NCI-H1436 treated with DMSO at 0.1 percent for 48 hours (cell line): ENCODE data around the gene SCP2.

Experiments
- DNase-seq: peaks from one replicate; lab custom pipeline; 2025; lab: John Stamatoyannopoulos, UW

Gene SCP2

GRCh38 chr1:53043271-53043670 lies 116.2 kb downstream of the SCP2 start:
- no peak for DNase-seq

GRCh38 chr1:53044926-53045325 lies 117.8 kb downstream of the SCP2 start:
- no peak for DNase-seq

GRCh38 chr1:53046930-53047329 lies 119.9 kb downstream of the SCP2 start:
- no peak for DNase-seq

- peak; percentile 57 for DNase-seq
Observed at GRCh38 chr1:53047737-53048736, 121.0 kb downstream of the SCP2 start.

- DNase-seq = no peak
Observed at GRCh38 chr1:53048960-53049573, 122.0 kb downstream of the SCP2 start.

DNA sequence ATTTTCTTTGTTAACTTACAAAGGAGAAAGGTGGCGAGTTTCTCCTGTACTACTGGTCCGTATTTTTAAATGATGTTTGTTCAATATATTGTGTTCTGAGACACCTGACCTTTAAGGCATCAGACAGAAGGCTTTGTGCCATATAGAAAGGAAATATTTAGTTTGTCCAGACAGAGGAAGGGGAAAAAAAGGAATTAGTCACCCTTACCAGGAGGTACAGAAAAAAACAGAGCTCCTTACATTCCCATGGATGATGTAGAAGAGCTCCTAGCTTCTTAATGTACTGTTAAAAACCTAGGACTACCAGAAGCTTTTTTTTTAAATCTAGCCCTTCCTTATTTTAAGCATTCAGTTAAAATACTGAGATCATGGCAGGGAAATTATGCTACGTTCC lies 122.5 kb downstream of the SCP2 start:
- no peak for DNase-seq

GRCh38 chr1:53050310-53050709 lies 123.2 kb downstream of the SCP2 start:
- no peak for DNase-seq

- DNase-seq = no peak
Observed at GRCh38 chr1:53051676-53052075, 124.6 kb downstream of the SCP2 start.

DNA sequence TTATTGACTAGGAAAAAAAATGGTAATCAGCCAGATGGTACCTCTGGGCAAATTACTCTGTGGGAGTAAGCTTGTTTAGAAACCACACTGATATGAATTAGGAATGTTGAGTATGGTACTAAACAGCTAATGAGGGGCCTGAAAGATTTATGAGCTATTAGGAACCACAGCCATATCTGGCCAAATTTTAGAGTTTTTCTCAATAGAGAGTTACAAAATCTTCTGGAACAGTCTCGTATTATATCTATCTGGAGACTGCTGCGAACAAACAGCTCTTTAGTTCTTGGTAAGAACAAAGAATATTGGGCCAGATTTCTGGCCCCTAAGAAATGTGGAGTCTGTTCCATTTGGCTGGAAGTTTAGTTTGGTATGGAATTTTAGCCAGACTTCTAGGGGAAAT lies 130.1 kb downstream of the SCP2 start:
- DNase-seq = no peak

DNA sequence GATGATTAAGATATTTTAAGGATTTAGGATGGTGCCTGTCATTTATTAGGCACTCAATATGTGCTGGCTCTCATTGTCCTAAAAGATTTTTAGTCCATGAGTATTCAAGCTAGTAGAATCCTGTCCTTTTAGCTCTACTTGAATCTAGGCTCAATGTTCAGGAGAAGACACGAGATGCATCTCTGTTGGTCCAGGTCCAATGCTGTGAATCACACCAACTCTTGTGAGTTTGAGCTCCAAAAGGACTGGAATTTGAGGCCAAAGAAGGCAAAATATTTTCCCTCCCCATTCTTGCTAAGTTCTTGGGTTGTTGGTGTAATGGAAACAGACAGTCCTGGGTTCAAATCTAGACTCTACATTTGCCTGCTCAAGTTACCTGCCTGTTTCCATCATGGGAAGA lies 133.5 kb downstream of the SCP2 start:
- DNase-seq = no peak

DNA sequence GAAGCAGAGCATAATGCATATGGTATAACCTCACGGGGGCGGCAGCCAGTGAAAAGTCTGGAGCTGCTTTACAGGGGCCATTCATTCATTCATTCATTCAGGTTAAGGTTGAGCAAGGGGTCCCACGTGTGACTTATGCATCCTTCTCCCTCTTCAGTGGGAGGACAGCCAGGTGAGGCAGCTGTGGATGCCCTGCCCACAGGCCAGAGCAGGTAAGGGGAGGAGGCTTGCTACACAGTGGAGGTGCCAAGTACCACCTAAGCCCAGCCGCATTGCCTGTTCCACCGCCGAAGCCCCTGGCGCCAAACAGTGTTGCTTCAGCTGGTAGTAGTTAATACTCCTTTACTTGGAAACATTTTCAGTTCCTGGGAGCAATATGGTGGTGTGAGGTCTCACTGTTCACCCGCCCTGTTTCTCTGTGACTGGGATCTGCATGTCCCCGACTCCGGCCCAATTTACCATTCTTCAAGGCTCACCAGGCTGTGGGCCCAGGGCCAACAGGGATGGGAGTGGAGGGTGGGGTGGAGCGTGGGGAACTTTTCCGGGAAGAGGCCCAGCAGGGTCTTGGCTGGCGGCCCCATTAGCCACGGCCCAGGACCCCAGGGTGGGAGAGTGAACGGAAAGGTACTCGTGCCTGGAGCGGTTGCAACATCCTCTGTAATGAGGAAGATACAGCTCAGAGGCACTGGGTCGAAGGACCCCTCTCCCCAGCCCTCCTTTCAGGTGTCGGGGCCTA lies 134.2 kb downstream of the SCP2 start:
- no peak for DNase-seq

- DNase-seq = no peak
Observed at GRCh38 chr1:53061859-53062707, 135.0 kb downstream of the SCP2 start, which contains the start of gene PODN. TSS of gene PODN (plus strand) at chr1:53062213. CDS start at chr1:53069856, 7,643 bp downstream.

GRCh38 chr1:53062708-53063591 lies 135.9 kb downstream of the SCP2 start:
- no peak for DNase-seq

DNA sequence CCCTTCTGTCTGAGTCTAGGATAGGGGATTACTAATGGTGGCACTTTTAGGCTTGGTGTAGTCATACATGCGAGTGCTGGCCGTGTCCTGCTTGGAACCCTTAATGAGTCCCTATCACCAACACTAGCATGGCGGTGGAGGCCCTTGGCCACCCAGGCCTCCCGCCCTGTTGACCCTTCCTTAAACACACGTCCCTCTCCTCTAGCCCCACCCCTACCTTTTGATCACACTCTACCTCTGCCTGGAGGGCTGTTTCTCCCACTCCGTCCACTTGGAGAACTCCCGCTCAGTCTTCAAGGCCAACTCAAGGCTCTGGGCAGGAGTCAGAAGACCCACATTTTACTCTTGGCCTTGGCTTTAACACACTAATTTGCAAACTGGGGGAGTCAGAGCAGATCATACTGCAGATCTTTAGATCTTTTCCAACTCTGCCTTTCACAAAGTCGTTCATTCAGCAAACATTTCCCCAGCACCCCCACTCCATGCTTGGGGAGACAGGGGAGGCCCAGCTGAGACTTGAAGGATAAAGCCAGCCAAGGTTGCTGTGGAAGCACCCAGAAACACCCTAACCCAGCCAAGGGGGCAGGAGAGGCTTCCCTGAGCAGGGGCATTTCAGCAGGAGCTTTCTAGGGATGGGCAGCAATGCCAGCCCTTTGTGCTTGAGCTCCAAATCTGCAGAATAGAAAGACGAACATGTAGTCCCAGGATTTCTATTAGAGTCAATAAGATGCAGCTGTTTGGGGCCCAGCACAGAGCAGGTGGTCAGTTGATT lies 136.9 kb downstream of the SCP2 start:
- DNase-seq = no peak

DNA sequence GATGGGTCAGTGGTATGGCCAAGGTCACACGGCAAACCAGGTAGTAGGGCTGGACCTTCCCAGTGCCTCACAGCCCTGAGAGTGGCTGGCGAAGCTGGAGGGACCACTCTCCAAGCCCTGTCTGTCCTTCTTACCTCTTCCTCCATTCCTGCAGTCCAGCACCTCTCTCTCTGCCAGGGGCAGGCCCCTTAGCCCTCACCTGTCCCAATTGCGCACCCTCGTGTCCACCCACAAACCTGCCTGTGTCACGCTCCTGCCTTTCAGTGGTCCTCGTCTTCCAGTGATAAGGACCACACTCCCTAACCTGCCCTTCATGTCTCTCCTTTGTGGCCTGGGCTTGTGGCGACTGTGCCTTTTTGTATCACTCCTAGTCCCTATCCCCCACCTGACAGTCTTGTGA lies 138.3 kb downstream of the SCP2 start:
- no peak for DNase-seq

- no peak for DNase-seq
Observed at GRCh38 chr1:53066488-53066887, 139.4 kb downstream of the SCP2 start.

- DNase-seq = no peak
Observed at GRCh38 chr1:53066891-53067738, 140.0 kb downstream of the SCP2 start.

GRCh38 chr1:53067886-53068285 lies 140.8 kb downstream of the SCP2 start:
- DNase-seq = no peak
